Gastroesophageal sphincter (tissue), 4 donors: ENCODE measurements around the gene ATG4C. TPM values are rescaled to one million over a fixed set of nuclear protein-coding genes. Genes with fewer than 3 reads are reported as not detected.
"Not testable (repeated sequence)": the region's sequence is repeated elsewhere in the genome, so short reads cannot be mapped to it uniquely, and the experiment has no call there.

Experiments used
- ATAC-seq: fragments of 150-250 bp; one replicate; pipeline ENCODE4 v1.9.1; 2016; ENCODE audit warnings: mild to moderate bottlenecking, moderate library complexity
- H3K27ac ChIP-seq, 4 donors: fragments of 200-600 bp; sonication (generic) in 3 of 4; 1 replicate in 3 of 4; 2 replicates in 1 of 4; pipeline ENCODE4 v1.5.1; 2016 to 2019
- H3K27me3 ChIP-seq: fragments of 200-600 bp; sonication (generic); one replicate; pipeline ENCODE4 v1.5.1; 2019
- H3K36me3 ChIP-seq, 2 donors: fragments of 200-600 bp; sonication (generic); one replicate each; pipeline ENCODE4 v1.5.1; 2019; ENCODE audit warnings: control low read depth in 1 of 2
- H3K4me1 ChIP-seq, 3 donors: fragments of 200-600 bp; sonication (generic); 1 replicate in 2 of 3; 2 replicates in 1 of 3; pipeline ENCODE4 v1.5.1; 2016 to 2019; ENCODE audit warnings: control low read depth in 2 of 3
- H3K4me3 ChIP-seq, 2 donors: fragments of 200-600 bp; sonication (generic); one replicate each; pipeline ENCODE4 v1.5.1; 2019; ENCODE audit warnings: mild to moderate bottlenecking in 1 of 2, moderate library complexity in 1 of 2
- H3K9me3 ChIP-seq, 3 donors: fragments of 200-600 bp; sonication (generic); one replicate each; pipeline ENCODE4 v1.5.1; 2017 to 2019; ENCODE audit warnings: control low read depth in 2 of 3
- EP300 ChIP-seq: sonication (generic); formaldehyde crosslinking; IDR thresholded peaks from one replicate; pipeline ENCODE4 v1.6.1; 2017; ENCODE audit warnings: antibody characterized with exemption, mild to moderate bottlenecking
- POLR2A ChIP-seq, 2 donors: fragments of 450-650 bp; IDR thresholded peaks; one replicate each; pipeline ENCODE4 v1.6.1; 2017; ENCODE audit warnings: antibody characterized with exemption in 2 of 2, mild to moderate bottlenecking in 2 of 2, moderate library complexity in 1 of 2
- POLR2AphosphoS5 ChIP-seq: sonication (generic); formaldehyde crosslinking; IDR thresholded peaks from one replicate; pipeline ENCODE4 v1.6.1; 2017; ENCODE audit warnings: antibody characterized with exemption
- WGBS, 2 donors: methylation state at CpG; one replicate each; pipeline ENCODE4 v1.1.5; 2018; ENCODE audit warnings: low coverage in 1 of 2; 5-methylcytosine and 5-hydroxymethylcytosine counted together
- total RNA-seq, 4 donors: library from RNA; depleted of rRNA; stranded (reverse); fragments of >200 nt; gene quantifications; one replicate each; pipeline ENCODE4 v1.1.0, GENCODE V29; 2016
- TF ChIP-seq, protein P1 (sequence below), 4 experiments: fragments of 200-600 bp in 2 of 4; fragments of 450-650 bp in 2 of 4; sonication (generic) in 1 of 4; IDR thresholded peaks; one replicate each; pipeline ENCODE4 v1.5.1; 2017 to 2019; ENCODE audit warnings: antibody characterized with exemption in 4 of 4, mild to moderate bottlenecking in 2 of 4, moderate library complexity in 2 of 4

ATG4C gene, protein sequence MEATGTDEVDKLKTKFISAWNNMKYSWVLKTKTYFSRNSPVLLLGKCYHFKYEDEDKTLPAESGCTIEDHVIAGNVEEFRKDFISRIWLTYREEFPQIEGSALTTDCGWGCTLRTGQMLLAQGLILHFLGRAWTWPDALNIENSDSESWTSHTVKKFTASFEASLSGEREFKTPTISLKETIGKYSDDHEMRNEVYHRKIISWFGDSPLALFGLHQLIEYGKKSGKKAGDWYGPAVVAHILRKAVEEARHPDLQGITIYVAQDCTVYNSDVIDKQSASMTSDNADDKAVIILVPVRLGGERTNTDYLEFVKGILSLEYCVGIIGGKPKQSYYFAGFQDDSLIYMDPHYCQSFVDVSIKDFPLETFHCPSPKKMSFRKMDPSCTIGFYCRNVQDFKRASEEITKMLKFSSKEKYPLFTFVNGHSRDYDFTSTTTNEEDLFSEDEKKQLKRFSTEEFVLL
- 10 to 100 TPM in 1 of 4 donors, 1 to 10 TPM in 3; 6.1 to 10.1 (median 8.7) TPM for total RNA-seq

DNA sequence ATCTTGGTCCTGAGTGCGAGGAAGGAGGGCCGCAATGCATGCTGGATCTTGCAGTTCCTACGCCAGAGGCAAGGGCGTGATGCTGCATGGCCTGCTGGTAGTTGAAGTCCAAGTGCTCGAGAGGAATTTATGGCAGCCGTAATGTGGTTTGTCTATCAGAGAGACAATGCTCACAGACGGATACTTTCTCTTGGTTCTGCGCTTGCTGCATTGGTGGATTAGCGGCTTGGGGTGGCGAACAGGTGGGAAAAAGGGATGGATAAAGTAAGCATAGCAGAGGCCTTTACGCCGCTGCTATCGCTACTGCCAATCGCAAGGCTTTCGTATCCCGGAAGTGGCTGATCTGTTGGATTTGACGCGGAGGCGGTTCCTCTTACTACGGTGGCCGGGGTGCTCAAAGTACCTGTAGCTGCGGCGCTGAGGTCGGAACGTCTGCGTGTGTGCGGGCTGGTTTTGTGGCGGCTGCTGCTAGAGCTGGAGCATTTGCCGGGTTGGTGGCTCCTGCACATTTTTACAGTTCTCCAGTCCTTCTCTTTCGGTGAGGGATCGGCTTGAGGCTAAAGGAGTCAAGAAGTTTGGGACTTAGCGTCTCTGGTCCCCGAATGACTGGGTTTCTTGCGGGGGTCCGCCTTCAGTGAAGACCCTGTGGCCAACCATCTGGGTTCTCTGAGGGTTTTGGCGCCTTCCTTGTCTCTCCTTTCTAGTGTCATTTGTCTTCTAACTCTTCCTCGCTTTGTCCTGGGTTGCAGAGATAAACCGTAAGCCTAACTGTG lies at the start of gene ATG4C:
TSS of gene ATG4C (plus strand) at position 397 of the 773 bp plus-strand sequence. CDS start 19,655 bp downstream, outside the sequence.
- WGBS, 2 donors: 0% methylated on average over 11 to 18 of the region's 38 CpGs
- H3K9me3 ChIP-seq: no peaks in the 10 kb centered on the region
- TF ChIP-seq EP300: no peak
- peak; percentile 94 for TF ChIP-seq POLR2AphosphoS5
- TF ChIP-seq, protein P1, sequence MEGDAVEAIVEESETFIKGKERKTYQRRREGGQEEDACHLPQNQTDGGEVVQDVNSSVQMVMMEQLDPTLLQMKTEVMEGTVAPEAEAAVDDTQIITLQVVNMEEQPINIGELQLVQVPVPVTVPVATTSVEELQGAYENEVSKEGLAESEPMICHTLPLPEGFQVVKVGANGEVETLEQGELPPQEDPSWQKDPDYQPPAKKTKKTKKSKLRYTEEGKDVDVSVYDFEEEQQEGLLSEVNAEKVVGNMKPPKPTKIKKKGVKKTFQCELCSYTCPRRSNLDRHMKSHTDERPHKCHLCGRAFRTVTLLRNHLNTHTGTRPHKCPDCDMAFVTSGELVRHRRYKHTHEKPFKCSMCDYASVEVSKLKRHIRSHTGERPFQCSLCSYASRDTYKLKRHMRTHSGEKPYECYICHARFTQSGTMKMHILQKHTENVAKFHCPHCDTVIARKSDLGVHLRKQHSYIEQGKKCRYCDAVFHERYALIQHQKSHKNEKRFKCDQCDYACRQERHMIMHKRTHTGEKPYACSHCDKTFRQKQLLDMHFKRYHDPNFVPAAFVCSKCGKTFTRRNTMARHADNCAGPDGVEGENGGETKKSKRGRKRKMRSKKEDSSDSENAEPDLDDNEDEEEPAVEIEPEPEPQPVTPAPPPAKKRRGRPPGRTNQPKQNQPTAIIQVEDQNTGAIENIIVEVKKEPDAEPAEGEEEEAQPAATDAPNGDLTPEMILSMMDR (IDR thresholded peaks at IDR 0.05): no peak
- peak; percentile 42 to 48 for TF ChIP-seq POLR2A (IDR thresholded peaks at IDR 0.05)
- peak within 1 kb of the TSS; percentile 76 to 94 for H3K4me3 ChIP-seq
- H3K36me3 ChIP-seq: no peaks in the 10 kb centered on the region
- ATAC-seq: peak; percentile 100
- H3K4me1 ChIP-seq: peaks cover 2 to 24% (median 6%) of the 10 kb centered on the region in 3 donors
- H3K27me3 ChIP-seq: no peaks in the 10 kb centered on the region
- H3K27ac ChIP-seq: peak within 1 kb of the TSS; percentile 80 to 94 (median 91)

DNA sequence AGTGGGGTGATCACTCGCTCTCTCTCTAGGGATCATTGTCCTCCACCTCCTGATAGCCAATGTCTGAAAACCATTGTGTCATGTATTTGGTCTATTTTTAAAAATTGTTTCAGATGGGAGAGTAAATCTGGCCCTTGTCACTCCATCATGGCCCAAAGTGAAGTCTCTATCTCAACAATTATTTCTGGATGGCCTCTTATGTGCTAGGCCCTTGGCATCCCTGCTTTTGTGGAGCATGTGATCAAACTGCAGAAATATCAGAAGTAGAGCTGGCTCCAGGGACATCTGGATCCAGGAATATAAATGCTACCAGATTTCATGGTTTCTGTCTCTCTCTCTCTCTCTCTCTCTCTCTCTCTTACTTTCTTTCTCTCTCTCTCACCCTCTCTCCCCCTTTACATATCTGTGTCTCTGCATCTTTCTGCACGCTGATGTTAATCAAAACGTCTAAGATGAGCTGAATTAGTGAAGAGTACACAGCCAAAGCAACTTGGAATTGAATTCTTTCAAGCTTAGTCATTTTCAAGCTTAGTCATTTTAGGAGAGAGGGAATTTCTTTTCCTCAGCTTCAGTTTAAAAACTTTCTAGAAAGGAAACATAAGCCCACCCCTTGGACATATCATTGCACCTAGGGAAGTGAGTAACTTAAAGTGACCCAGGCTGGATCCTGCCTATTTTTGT lies 48.3 kb upstream of the ATG4C start:
- H3K36me3 ChIP-seq: no peaks in the 10 kb centered on the region
- no peaks in the 10 kb centered on the region for H3K27me3 ChIP-seq
- TF ChIP-seq EP300: no peak
- no peak for TF ChIP-seq POLR2AphosphoS5
- TF ChIP-seq POLR2A (IDR thresholded peaks at IDR 0.05): no peak
- TF ChIP-seq, protein P1 (IDR thresholded peaks at IDR 0.05): no peak
- no peaks in the 10 kb centered on the region for H3K9me3 ChIP-seq
- no peak for ATAC-seq
- H3K4me3 ChIP-seq: no peak overlapping the region
- H3K4me1 ChIP-seq: peaks cover 0 to 5% (median 0%) of the 10 kb centered on the region in 3 donors
- 49 to 90% methylated on average over 1 to 3 of the region's 3 CpGs for WGBS, 2 donors
- H3K27ac ChIP-seq: no peak overlapping the region

DNA sequence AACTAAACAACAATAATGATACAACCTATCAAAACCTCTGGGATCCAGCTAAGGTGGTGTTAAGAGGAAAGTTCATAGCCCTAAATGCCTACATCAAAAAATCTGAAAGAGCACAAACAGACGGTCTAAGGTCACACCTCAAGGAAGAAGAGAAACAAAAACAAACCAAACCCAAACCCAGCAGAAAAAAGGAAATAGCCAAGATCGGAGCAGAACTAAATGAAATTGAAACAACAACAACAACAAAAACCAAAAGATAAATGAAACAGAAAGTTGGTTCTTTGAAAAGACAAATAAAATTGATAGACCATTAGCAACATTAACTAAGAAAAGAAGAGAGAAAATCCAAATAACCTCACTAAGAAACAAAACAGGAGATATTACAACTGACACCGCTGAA lies 43.2 kb upstream of the ATG4C start:
- not testable (repeated sequence) for ATAC-seq

DNA sequence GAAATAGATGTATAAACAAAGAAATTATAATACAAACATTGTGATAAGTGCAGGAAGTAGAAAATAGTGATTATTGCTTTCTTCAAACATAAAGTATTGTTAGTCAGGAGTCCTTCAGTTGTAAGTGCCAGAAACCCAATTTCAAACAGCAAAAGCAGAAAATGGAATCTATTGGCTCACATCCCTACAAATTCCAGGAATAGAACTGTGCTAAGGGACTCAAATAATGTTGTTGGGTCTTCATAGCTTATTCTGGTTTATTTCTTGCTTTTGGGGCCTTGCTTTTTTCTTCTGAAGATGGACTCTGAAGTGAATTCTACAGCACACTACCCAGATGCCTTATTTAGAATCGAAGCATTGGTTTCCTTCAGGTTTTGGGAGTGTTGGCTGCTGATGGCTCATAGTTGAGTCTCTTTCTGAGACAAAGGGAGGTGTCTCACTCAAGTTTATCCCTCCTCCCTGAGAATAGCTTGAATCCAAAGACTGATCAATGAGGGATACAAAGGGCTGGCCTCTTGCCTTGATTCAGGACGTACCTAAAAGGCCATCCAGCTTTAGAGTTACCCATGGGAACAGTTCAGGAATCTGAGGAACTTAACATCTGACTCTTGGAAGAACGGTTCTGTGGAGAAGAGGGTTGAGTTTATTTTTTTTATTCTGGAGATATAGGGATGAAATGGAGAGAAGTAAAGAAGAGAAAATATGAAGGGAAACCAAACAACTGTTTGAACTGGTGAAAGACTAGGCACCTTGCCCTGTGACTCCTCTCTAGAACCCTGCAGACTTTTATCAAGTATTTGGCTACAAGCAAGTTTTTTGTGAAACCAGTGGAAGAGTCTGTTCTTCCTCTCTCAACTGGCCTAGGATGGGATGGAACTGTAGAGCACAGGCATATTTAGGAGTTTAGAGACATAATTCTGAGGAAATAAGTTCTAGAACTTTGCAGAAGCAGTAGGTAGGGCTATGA lies 39.0 kb upstream of the ATG4C start:
- Histone ChIP-seq H3K27ac (no peak overlapping the region), H3K4me3 (no peak overlapping the region), H3K4me1 (peaks cover 0 to 21% (median 0%) of the 10 kb centered on the region in 3 donors), H3K27me3 (no peaks in the 10 kb centered on the region), H3K36me3 (no peaks in the 10 kb centered on the region), H3K9me3 (no peaks in the 10 kb centered on the region)
- TF ChIP-seq, protein P1 (IDR thresholded peaks at IDR 0.05): no peak
- TF ChIP-seq POLR2AphosphoS5 (no peak), POLR2A (IDR thresholded peaks at IDR 0.05) (no peak), EP300 (no peak)
- no peak for ATAC-seq
- 0 to 13% methylated on average over 2 to 3 of the region's 3 CpGs for whole genome bisulfite sequencing, 2 donors

More for the DNA sequence above, 43.2 kb upstream of the ATG4C start:
- not testable (repeated sequence) for H3K27ac ChIP-seq, H3K27me3 ChIP-seq, H3K36me3 ChIP-seq, H3K4me3 ChIP-seq, H3K9me3 ChIP-seq
- WGBS, 2 donors: 73 to 96% methylated on average over 2 to 3 of the region's 3 CpGs
- H3K4me1 ChIP-seq: peaks cover 0 to 11% (median 0%) of the 10 kb centered on the region in 3 donors
